GM19468 (cell line): ENCODE data around the gene ZNF497.

Experiments
- ATAC-seq: cut with Tn5 transposase; IDR thresholded peaks from one replicate; pipeline ENCODE4 v1.9.1; 2021; ENCODE audit warnings: mild to moderate bottlenecking, moderate library complexity, moderate number of reproducible peaks; ENCODE audit not compliant: unreplicated experiment; ENCODE audit errors: extremely low read depth

ZNF497 gene

DNA sequence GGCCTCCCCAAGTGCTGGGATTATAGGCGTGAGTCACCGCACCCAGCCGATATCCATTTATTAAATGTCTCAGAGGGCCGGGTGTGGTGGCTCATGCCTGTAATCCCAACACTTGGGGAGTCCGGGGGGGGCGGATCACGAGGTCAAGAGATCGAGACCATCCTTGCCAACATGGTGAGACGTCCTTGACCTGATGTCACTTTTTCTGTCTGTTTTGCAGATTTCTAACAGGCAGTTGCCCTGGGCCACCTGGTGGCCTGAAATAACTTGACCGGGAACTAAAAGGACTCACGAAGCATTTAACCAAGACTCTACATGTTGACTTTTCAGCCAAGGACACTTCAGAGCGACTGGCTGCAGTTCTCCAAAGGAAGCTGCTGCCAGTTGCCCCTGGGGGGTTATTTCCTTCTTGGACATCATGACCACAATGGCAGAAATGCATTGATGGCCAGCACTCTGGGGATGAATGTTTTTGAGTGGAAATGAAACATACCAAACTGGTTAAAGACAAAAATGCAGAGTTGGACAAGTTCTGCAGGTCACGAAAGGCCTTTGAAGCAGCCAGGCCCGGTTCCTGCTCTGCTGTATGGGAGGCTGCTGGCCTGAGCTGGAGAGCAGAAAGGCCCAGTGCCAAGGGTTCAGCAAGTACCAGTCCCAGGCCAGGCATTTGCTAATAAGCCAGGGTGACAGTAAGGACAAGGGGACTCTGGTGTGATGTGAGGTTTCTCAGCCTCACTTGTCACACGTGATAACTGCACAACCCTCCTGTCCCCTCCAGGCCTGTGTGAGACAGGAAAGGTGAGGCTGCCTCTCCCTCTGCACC is 10.0 kb upstream of the ZNF497 start:
- ATAC-seq = no peak

DNA sequence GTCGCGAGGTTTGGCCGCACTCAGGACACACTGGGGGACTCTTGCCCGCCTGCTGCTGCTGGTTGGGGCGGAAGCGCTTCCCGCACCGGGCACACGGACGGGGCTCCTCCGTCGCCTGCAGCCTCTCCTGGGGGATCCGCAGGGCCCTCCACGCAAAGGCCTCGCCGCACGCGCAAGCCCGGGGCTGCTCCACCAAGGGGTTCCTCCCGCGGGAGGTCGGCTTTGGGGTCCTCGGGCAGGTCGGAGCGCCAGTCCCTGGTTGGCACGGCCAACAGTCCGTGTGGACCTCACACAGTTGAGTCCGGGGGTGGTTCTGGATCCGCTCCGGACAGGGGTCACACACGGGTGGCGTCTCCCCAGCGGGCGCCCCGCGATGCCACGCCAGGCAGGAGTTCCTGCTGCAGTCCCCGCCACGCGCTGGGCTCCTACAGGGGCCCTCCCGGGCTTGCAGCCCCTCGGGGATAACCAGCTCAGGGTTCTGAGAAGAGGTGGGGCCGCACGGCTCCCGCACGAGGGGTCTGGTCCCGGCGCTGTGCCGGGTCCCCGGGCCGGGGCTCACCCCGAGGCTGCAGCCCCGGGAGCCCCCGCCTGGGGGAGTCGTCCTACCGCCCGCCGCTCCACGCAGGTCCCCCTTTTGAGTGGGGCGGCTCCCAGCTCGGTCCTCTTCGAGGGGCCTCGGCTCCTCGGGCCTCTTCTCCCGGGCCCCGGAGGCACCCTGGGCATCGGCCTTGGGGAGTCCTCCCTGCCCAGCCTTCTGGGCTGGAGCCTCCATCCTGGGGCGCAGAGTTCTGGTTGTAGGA is 6.2 kb upstream of the ZNF497 start:
- ATAC-seq = no peak

DNA sequence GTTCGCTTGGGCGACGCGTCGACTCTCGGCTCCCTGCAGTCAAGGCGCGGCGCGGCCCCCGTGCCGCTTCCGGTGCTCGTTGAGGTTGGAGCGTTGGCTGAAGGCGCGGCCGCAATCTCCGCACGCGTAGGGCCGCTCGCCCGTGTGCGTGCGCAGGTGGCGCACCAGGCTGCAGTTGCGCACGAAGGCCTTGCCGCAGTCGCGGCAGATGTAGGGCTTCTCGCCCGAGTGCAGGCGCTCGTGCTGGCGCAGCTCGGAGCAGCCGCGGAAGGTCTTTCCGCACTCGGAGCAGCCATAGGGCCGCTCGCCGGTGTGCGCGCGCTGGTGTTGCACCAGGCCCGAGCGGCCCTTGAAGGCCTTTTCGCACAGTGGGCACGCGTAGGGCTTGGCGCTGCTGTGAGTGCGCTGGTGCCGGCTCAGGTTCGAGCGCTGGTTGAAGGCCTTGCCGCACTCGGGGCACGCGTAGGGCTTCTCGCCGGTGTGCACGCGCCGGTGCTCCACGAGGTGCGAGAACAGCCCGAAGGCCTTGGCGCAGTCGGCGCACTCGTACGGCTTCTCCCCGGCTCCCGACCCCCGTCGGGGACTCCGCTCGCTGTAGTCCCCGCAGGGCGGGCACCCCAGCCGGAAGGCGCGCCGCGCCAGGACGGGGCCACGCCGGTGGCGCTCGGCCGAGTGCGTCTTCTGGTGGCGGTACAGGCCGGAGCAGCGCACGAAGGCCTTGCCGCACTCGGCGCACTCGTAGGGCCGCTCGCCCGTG is 5.3 kb upstream of the ZNF497 start:
- no peak for ATAC-seq

DNA sequence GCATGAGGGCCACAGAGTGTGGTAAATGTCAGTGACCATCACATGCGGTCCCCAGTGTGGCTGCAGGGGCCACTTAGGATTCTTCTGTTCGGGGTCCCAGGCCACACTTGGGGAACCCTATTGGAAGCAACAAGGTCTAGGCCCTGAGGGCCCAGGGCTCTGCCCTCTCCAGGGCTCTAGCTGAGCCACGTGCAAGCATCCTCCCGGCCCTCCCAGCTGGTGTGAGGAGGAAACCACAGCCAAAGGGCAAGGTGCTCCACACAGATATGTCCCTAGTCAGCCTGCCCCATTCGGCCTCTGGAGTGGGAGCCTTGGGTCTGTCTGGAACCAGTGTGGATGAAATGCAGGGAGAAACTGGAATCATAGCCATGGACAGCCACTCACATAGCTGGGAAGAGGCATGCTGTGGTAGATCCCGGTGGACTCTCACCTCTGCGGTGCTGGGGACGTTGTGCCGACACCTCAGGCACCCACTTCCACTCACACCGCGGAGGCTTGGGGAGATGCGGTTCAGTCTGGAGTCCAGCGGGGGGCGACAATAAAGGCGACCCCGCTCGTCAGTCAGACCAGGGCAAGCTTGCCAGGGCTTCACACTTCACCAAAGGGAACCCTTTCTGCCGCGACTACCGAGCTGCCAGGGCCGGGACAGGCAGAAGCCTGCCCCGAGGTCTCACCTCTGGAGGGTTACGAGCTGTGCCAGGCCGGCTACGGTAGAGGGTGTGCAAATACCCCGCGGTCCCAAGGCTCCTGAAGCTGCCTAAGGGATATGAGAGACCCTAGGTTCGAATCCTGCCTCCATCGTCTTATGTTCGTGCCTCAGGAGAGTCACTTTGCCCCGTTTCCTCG is 4.3 kb upstream of the ZNF497 start:
- ATAC-seq = no peak

DNA sequence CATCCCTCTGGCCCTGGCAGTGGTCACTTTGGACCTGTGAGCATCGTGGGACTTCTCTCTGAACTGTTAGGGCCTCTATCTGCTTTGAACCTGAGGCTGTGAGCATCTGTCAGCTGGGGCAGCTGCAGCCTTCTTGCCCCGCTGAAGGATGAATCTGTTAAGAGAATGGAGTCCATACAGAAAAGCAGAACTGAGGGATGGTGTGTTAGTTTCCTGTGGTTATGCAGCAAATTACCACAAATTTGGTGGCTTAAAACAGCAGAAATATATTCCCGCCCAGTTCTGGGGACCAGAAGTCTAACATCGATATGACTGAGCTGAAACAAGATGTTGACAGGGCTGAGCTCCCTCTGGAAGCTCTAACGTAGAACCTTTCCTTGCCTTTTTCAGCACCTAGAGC is 1.6 kb upstream of the ZNF497 start:
- ATAC-seq = no peak

DNA sequence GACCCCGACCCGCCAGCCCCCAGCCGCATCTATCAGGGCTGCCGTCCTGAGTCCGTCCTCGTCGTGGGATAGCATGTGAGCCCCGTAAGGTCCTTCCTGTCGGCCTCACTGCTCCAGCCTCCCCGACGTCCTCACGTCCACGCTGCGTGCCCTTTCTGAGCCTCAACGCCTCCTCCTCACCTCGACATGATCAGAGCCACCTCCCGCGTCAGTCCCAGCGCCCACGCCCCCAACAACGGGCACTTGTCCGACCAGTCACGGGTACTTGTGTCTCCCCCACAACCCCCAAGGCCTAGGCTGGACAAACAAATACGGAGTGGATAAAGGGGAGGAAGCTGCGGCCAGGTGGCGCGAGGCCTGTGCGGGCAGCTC is 665 bp downstream of the ZNF497 start:
- no peak for ATAC-seq

DNA sequence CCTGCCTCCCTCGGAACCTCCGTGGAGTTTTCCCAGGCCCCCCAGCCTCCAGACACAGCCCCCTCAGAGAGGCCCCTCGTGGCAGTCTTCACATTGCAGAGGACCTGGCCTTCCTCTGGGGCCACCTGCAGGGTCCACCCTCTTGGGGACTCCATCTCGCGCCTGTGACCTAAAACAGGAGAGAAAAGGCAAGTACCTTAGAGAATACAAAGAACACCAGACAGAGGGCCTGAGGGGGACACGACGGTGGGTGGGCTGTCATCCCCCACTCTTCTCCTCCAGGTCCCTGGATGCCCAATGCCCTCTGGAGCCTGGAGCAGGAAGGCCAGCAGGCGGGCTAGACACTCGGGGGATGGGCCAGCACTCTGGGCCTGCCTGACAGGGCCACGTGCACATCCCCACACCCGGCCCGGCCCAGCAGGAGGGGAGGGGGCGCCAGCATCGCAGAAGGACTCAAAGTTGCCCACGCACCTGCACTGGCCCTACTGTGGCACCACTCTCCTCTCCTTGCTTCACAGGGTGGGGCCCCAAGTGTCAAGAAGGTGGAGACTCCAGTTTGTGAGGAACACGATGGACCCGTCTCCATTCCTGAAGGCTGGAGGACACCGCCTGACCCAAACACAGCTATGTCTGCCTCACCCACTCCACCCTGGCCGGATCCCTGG is 4.9 kb downstream of the ZNF497 start:
- no peak for ATAC-seq

DNA sequence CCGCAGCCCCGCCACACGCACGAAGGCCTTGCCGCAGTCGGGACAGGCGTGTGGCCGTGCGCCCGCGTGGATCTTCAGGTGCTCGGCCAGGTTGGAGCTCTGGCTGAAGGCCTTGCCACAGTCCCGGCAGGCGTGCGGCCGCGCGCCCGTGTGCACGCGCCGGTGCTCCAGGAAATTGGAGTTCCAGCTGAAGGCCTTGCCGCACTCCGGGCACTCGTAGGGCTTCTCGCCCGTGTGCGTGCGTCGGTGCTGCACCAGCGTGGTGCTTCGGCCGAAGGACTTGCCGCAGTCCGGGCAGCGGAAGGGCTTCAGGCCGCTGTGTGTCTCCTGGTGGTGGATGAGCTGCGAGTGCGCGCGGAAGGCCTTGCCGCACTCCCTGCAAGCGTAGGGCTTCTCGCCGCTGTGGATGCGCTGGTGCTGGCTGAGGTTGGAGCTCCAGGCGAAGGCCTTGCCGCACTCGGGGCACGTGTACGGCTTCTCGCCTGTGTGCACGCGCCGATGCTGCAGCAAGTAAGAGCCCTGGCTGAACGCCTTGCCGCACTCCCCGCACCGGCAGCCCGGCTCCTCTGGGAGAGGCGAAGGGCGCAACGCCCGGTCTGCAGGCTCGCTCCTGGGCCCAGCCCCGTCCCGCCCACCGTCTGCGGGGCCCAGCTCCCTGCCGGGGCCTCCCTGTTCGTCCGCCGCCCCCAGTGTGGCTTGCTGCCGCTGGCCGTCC is 5.6 kb downstream of the ZNF497 start:
- ATAC-seq = no peak

DNA sequence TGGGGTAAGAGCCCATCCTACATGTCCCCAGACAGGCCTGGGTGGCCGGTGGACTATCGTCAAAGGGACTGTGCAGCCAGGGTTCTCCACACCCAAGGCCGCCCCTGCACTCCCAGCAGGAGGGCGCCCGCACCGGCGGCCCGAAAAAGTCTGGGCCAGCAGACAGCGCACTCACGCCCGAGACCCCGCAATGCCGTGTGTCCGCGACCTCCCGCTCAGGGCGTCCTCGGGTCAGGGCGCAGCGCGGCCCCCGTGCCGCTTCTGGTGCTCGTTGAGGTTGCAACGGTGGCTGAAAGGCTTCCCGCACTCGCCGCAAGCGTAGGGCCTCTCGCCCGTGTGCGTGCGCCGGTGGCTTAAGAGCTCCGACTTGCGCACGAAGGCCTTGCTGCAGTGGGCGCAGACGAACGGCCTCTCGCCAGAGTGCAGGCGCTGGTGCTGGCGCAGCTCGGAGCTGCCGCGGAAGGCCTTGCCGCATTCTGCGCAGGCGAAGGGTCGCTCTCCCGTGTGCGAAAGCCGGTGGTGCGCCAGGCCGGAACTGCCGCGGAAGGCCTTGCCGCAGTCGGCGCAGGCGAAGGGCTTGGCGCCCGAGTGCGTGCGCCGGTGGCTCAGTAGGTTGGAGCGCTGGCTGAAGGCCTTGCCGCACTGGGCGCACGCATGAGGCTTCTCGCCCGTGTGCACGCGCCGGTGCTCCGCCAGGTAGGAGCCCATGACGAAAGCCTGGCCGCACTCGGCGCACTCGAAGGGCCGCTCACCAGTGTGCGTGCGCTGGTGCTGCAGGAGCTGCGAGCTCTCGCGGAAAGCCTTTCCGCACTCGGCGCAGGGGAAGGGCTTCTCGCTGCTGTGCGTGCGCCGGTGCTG is 6.4 kb downstream of the ZNF497 start:
- ATAC-seq = no peak

DNA sequence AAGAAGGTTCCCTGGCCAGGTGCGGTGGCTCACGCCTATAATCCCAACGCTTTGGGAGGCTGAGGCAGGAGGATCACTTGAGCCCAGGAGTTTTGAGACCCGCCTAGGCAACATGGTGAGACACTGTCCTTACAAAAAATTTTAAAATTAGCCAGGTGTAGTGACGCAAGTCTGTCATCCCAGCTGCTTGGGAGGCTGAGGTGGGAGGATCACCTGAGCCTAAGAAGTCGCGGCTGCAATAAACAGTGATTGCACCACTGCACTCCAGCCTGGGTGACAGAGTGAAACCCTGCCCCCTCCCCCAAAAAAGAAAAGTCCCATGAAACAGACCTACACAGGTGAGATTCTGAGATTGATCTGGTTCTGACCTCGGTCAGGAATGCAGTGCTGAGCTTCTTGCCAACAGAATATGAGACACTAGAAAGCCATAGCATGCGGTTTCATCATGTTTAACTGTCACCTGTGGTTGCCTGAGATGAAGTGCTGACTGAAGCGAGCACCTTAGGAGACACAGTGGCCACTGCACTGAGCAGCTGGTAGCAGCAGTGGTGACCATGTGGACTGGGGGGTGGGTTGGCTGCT is 7.2 kb downstream of the ZNF497 start:
- no peak for ATAC-seq

DNA sequence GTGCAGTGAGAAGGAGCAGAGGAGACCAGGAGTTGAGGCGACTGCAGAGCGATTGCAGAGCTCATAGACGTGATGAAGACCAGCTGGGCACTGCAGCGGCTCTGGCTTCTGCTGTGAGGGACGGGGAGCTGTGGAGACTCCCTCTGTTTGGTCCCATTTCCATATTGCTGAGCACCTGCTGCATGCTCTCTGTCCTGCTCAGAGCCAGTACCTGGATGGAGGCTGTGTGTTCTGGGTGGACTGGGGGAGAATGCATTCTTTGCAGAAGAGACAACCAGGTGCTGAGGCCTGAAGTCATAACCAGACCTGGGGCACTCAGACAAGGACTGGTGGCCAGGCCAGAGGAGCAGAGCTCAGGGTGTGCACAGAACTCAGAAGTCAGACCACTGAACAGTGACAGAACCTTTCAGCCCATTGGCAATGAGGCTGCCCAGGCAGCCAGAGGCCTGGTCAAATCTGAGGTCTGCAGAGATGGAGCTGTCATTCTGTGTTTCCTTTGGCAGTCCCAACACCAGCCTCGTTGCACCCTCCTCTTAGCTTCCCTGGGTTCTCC is 8.0 kb downstream of the ZNF497 start:
- ATAC-seq = no peak

DNA sequence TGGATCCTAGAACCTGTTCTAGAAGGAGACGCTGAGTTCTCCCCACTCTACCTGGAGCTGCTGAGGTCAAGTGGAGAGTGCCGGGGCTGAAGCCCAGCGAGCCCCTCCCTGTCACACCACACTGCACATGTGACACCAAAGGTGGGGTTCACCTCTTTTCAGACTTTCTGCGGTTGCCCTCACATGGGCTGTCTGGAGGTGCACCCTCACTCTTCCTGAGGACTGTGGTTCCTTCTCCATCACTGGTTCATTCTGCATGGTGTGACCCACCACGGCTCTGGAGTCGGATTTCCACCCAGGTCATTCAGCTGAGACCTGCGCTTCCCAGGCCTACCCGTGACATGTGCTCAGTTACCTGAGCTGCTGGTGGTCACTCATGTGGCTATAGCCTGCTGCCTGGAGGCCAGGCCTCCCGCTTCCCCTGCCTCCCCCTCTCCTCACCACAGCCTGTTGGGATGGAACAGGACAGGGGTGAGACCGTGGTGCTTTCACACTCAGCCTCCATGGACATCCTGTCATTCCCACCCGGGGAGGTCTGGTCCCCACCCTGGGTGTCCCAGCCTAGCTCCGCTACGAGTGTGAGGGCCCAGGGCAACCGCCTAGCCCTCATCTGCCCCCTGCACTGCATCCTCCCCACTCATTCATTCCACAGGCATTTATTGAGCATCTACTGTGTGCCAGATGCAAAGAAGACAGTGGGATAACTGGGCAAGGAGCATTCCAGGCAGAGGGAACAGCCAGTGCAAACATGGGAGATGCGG is 8.7 kb downstream of the ZNF497 start:
- no peak for ATAC-seq

DNA sequence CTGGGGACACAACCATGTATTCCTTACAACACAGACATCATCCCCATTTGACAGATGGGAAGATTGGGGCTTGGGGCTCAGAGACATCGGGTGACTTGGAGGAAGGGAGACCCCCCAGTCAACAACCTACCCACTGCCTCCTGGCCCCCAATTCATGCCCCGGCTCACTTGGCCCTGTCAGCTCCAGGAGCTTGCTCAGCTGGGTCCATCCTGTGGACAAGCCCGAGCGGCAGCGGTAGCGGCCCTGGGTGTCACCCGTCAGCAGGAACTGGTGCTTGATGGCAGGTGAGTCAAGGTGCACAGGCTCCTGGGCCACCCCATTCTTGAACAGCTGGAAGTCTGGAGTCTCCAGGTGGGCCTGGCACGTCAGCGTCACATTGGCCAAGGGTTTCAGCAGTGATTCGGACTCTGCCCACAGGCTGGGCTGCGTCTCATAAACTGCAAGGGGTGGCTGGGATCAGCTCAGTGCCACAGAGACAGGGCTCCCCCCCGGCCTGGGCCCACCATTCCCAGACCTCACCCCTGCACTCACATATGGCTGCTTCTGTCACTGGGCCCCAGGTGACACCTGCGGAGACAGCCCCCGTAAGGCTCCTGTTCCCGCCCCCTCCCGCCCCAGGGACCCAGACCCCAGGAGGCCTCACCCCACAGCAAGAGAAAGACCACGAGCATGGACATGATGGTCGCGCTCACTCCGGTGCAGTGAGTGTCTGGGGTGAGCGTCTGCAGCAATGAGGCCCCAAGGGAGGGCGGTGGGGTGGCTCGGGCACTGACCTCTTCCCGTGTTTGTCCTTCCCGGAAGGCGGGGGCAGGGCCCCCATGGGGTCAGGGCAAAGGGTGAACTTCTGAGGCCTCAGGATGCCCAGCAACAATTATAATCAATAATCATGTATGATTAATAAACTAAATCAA is 9.5 kb downstream of the ZNF497 start, which contains the start of gene A1BG:
TSS of gene A1BG (minus strand) at position 733 of the 912 bp plus-strand sequence. CDS start at position 678, 55 bp downstream.
- ATAC-seq = no peak

DNA sequence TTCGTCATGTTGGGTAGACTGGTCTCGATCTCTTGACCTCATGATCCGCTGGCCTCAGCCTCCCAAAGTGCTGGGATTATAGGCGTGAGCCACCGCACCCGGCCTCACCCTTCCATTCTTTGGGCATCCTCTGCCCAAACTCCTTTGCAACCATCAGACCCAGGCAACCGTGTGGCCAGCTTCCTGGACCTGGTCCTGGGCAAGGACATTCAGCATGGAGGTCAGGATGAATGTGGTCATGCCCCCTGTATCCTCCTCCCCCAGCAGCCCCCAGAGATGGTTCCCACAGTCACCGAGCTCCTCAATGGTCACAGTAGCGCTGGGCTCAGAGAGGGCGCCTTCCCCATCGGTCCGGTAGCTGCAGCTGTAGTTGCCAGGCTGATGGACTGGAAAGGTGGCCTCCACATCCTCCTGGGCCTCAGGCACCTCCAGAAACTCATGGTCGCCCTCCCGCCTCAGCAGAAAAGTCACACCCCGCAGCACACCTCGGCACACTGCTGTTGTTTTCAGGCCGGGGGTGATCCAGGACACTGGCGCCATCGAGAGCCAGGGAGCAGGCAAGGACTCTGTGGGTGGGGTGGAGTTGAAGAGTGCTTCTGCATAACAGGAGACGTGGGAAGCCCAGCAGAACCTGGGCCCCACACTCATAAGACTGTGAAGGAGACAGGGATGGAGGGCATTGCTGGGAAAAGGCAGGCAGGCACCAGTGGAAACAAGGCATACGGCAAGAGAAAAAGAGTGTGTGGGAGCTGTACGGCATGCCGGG is 10.4 kb downstream of the ZNF497 start:
- no peak for ATAC-seq

DNA sequence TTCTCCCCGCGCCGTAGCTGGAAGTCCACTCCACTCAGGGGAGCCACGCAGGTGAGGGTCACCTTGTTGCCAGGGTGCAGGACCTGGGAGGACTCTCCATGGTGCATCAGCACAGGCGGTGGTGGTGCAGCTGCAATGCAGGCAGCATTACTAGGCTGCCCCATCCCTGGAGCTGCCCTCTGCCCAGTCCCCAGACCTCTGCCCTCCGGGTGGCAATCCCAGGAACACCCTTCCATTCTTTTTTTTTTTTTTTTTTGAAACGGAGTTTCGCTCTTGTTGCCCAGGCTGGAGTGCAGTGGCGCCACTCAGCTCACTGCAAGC is 11.0 kb downstream of the ZNF497 start:
- no peak for ATAC-seq
